Cerebellar nuclear complex (tissue), 1 donor: ENCODE data around the gene PTPN1.

Experiments used
- DNase-seq, 2 experiments: peaks; one replicate each; lab custom pipeline; 2025; lab: John Stamatoyannopoulos, UW

The PTPN1 gene

GRCh38 chr20:50513169-50514034 is 3.2 kb downstream of the PTPN1 start:
- no peak for DNase-seq

- DNase-seq, result no peak
Measured at GRCh38 chr20:50514035-50514337, 3.8 kb downstream of the PTPN1 start.

GRCh38 chr20:50514750-50515149 is 4.6 kb downstream of the PTPN1 start:
- no peak for DNase-seq

GRCh38 chr20:50515471-50516106 is 5.4 kb downstream of the PTPN1 start:
- no peak for DNase-seq

- DNase-seq, result no peak
Measured at GRCh38 chr20:50516180-50516934, 6.2 kb downstream of the PTPN1 start.

GRCh38 chr20:50516935-50517816 is 7.0 kb downstream of the PTPN1 start:
- no peak for DNase-seq

GRCh38 chr20:50517817-50518154 is 7.6 kb downstream of the PTPN1 start:
- no peak for DNase-seq

- DNase-seq, result no peak
Measured at GRCh38 chr20:50518270-50518721, 8.1 kb downstream of the PTPN1 start.

GRCh38 chr20:50519036-50519762 is 9.0 kb downstream of the PTPN1 start:
- no peak for DNase-seq

GRCh38 chr20:50520222-50520880 is 10.2 kb downstream of the PTPN1 start:
- DNase-seq, result no peak

- DNase-seq, result no peak
Measured at GRCh38 chr20:50521221-50522052, 11.3 kb downstream of the PTPN1 start.

GRCh38 chr20:50522053-50522674 is 12.0 kb downstream of the PTPN1 start:
- no peak for DNase-seq

- DNase-seq, result no peak
Measured at GRCh38 chr20:50523552-50524167, 13.5 kb downstream of the PTPN1 start.

GRCh38 chr20:50525681-50526080 is 15.5 kb downstream of the PTPN1 start:
- DNase-seq, result no peak

- no peak for DNase-seq
Measured at GRCh38 chr20:50526403-50526989, 16.3 kb downstream of the PTPN1 start.

- no peak for DNase-seq
Measured at GRCh38 chr20:50527068-50527605, 17.0 kb downstream of the PTPN1 start.

GRCh38 chr20:50528129-50528528 is 17.9 kb downstream of the PTPN1 start:
- no peak for DNase-seq

GRCh38 chr20:50528804-50529351 is 18.7 kb downstream of the PTPN1 start:
- no peak for DNase-seq
